Astrocyte (in vitro differentiated cells and primary cell): ENCODE results near the gene ZNF799. TPM values are rescaled to one million over a fixed set of nuclear protein-coding genes. Genes with fewer than 3 reads are reported as not detected.
"Not testable (repeated sequence)": the region's sequence is repeated elsewhere in the genome, so short reads cannot be mapped to it uniquely, and the experiment has no call there.

Experiments used
- DNase-seq: peaks from one replicate; pipeline ENCODE4 v3.0.0-alpha.2; 2010; ENCODE audit warnings: low read depth
- FAIRE-seq: peaks from 2 replicates; lab custom pipeline; 2011; peaks lifted over from hg19 to GRCh38; lab: Jason Lieb, UNC
- H2AFZ ChIP-seq: 2 replicates; pipeline ENCODE4 v1.6.0; 2012; ENCODE audit warnings: low read depth, low read length, inconsistent platforms
- H3K27ac ChIP-seq: 2 replicates; pipeline ENCODE4 v1.5.1; 2011; ENCODE audit warnings: low read depth, low read length, inconsistent platforms
- H3K27me3 ChIP-seq: 2 replicates; pipeline ENCODE4 v1.6.0; 2011; ENCODE audit warnings: low read length, inconsistent platforms; ENCODE audit not compliant: insufficient read depth
- H3K36me3 ChIP-seq: 2 replicates; pipeline ENCODE4 v1.5.1; 2011; ENCODE audit warnings: low read length, inconsistent platforms; ENCODE audit not compliant: insufficient read depth
- H3K4me1 ChIP-seq: 2 replicates; pipeline ENCODE4 v1.5.1; 2011; ENCODE audit warnings: low read length, inconsistent platforms; ENCODE audit not compliant: insufficient read depth
- H3K4me2 ChIP-seq: 2 replicates; pipeline ENCODE4 v1.6.0; 2012; ENCODE audit warnings: low read length, inconsistent platforms
- H3K4me3 ChIP-seq: 2 replicates; pipeline ENCODE4 v1.5.1; 2011; ENCODE audit warnings: low read depth, mild to moderate bottlenecking, low read length, inconsistent platforms; ENCODE audit not compliant: insufficient read depth
- H3K79me2 ChIP-seq: 2 replicates; pipeline ENCODE4 v1.6.0; 2012; ENCODE audit warnings: mild to moderate bottlenecking, low read length, inconsistent platforms; ENCODE audit not compliant: insufficient read depth
- H3K9ac ChIP-seq: 2 replicates; pipeline ENCODE4 v1.6.0; 2012; ENCODE audit warnings: mild to moderate bottlenecking, low read length, inconsistent platforms
- H3K9me3 ChIP-seq: 2 replicates; pipeline ENCODE4 v1.5.1; 2012; ENCODE audit warnings: low read depth, mild to moderate bottlenecking, low read length, inconsistent platforms; ENCODE audit not compliant: insufficient read depth
- H4K20me1 ChIP-seq: 2 replicates; pipeline ENCODE4 v1.6.0; 2012; ENCODE audit warnings: low read length, inconsistent platforms; ENCODE audit not compliant: insufficient read depth
- H3K27ac Mint-ChIP-seq: one replicate; pipeline ENCODE4 v1.8.0; 2021; ENCODE audit warnings: mild to moderate bottlenecking, mixed read lengths; ENCODE audit not compliant: unreplicated experiment
- H3K27me3 Mint-ChIP-seq: one replicate; pipeline ENCODE4 v1.8.0; 2021; ENCODE audit warnings: low read depth, mixed read lengths; ENCODE audit not compliant: unreplicated experiment
- H3K36me3 Mint-ChIP-seq: one replicate; pipeline ENCODE4 v1.8.0; 2021; ENCODE audit warnings: low read depth, mixed read lengths; ENCODE audit not compliant: unreplicated experiment
- H3K4me1 Mint-ChIP-seq: one replicate; pipeline ENCODE4 v1.8.0; 2021; ENCODE audit warnings: low read depth, mixed read lengths; ENCODE audit not compliant: unreplicated experiment
- H3K4me3 Mint-ChIP-seq: one replicate; pipeline ENCODE4 v1.8.0; 2021; ENCODE audit warnings: mild to moderate bottlenecking, moderate library complexity, mixed read lengths; ENCODE audit not compliant: unreplicated experiment
- H3K9me3 Mint-ChIP-seq: one replicate; pipeline ENCODE4 v1.8.0; 2021; ENCODE audit warnings: mild to moderate bottlenecking, mixed read lengths; ENCODE audit not compliant: unreplicated experiment
- EZH2 ChIP-seq: IDR thresholded peaks from 2 replicates; pipeline ENCODE4 v1.6.1; 2012; ENCODE audit warnings: mild to moderate bottlenecking, low read length, inconsistent platforms; ENCODE audit not compliant: insufficient read depth
- total RNA-seq: library from RNA; stranded (reverse); gene quantifications from 2 replicates; pipeline ENCODE4 v1.2.1, GENCODE V29; 2021
- TF ChIP-seq, protein P1 (sequence below): IDR thresholded peaks from 2 replicates; pipeline ENCODE4 v1.5.1; 2011; ENCODE audit warnings: low read depth, mild to moderate bottlenecking, inconsistent platforms, low read length, moderate library complexity; ENCODE audit not compliant: insufficient read depth

ZNF799 gene
- total RNA-seq, 1 donor from 2014 or later = 3.2 TPM

DNA sequence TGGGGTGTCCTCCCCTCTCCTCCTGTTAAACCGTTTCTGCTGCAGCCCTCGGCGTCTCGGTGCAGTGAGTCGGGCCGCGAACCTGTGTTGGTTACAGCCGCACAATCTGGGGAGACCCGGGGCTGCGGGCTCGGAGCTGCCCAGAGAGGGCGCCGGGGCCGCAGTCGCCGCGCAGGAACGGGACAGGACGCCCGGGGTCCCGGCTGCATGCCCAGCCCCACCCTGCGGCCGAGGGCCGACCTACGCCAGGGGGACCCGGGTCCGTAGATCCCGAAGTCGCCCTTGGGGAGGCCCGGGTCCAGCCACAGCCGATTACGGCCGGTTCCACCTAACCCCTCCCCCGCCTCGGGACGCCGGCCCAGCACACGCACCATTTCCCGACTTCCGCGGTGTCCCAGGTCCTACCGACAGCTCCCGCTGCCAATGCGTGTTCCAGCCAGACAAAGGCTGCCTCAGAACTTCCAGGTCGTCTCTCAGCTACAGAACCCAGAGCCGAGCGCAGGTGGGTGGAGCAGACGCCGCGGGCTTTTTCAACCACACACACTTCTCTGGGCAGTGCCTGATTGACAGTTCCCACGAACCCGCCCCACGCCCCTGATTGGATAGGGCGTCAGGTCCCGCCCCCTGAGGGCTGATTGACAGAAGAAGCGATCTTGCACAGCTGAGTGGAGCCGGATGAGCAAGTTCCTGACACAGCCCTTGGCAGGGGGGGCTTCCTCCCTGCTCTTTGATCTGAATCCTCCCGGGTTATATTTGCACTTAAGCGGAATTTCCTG, 39.7 kb upstream of the ZNF799 start, which contains the start of gene ZNF443:
ZNF443 (minus strand) TSS at position 481 of the 776 bp plus-strand sequence; CDS start at position 374, 107 bp downstream.
- H3K27ac Mint-ChIP-seq = peak within 1 kb of the TSS; percentile 96

DNA sequence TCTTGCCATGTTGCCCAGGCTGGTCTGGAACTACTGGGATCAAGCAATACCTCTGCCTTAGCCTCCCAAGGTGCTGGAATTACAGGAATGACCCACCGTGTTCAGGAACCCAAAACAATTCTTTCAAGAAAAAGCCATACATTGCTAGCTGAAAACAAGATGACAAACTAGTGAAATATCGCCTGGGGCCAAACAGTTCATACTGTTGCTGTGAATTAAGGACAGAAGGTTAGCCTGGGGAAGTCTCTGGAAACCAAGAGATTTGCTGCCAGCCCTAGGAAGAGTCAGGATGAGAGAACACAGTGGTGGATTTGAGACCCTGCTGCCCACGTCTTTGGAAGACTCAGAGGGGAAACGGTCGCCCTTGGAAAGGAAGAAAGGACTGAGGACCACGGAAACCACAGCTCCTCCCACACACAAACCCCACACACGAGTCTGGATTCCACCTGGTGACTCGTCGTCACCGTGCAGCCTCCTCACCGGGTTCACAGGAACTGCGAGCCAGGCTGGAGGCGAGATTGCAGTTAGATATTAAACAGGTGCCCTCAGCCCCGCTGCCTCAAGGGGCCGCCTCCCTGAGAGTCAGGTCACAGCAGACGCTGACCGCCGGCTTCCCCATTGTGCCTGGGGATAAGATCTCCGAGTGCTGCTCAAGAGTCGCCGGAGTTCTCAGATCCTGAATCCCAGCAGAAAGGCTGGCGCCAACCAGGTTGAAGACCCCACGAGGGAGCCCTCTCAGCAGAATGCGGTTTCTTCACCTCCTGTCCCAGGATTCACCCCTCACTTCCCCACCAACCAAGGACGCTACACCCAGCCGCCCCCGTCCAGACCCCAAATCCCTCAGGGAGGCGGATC, 38.8 kb upstream of the ZNF799 start:
- peak overlapping the region; percentile 66 for H3K27ac Mint-ChIP-seq
- H2AFZ ChIP-seq = peak overlapping the region; percentile 87
- H3K4me1 Mint-ChIP-seq, H3K9me3 ChIP-seq, H3K36me3 ChIP-seq, H3K27ac ChIP-seq, H3K36me3 Mint-ChIP-seq, H4K20me1 ChIP-seq, H3K4me1 ChIP-seq, FAIRE-seq, H3K27me3 ChIP-seq, H3K79me2 ChIP-seq, H3K27me3 Mint-ChIP-seq: not testable (repeated sequence)
- peak; percentile 24 for DNase-seq
- peak overlapping the region; percentile 80 for H3K4me3 ChIP-seq
- peak overlapping the region; percentile 94 for H3K4me2 ChIP-seq
- peak overlapping the region; percentile 94 for H3K4me3 Mint-ChIP-seq
- H3K9me3 Mint-ChIP-seq = peaks cover 21% of the 10 kb centered on the region
- peak overlapping the region; percentile 80 for H3K9ac ChIP-seq

More for the DNA sequence above, 39.7 kb upstream of the ZNF799 start, which contains the start of gene ZNF443:
- Histone ChIP-seq H3K79me2 (peaks cover 2% of the 10 kb centered on the region), H3K4me3 (peak within 1 kb of the TSS; percentile 80), H3K9me3 (no peaks in the 10 kb centered on the region), H3K27me3 (no peaks in the 10 kb centered on the region), H3K4me2 (peak within 1 kb of the TSS; percentile 94), H2AFZ (peak within 1 kb of the TSS; percentile 87), H3K9ac (peak within 1 kb of the TSS; percentile 80), H3K36me3 (no peaks in the 10 kb centered on the region), H4K20me1 (no peaks in the 10 kb centered on the region), H3K4me1 (no peaks in the 10 kb centered on the region), H3K27ac (peak within 1 kb of the TSS; percentile 63)
- H3K9me3 Mint-ChIP-seq = peaks cover 17% of the 10 kb centered on the region
- H3K4me3 Mint-ChIP-seq = peak within 1 kb of the TSS; percentile 99
- H3K27me3 Mint-ChIP-seq = no peaks in the 10 kb centered on the region
- FAIRE-seq (no peak), DNase-seq (peak; percentile 94)
- H3K4me1 Mint-ChIP-seq = no peaks in the 10 kb centered on the region
- peaks cover 2% of the 10 kb centered on the region for H3K36me3 Mint-ChIP-seq
- TF ChIP-seq EZH2 = no peak
- TF ChIP-seq, protein P1, sequence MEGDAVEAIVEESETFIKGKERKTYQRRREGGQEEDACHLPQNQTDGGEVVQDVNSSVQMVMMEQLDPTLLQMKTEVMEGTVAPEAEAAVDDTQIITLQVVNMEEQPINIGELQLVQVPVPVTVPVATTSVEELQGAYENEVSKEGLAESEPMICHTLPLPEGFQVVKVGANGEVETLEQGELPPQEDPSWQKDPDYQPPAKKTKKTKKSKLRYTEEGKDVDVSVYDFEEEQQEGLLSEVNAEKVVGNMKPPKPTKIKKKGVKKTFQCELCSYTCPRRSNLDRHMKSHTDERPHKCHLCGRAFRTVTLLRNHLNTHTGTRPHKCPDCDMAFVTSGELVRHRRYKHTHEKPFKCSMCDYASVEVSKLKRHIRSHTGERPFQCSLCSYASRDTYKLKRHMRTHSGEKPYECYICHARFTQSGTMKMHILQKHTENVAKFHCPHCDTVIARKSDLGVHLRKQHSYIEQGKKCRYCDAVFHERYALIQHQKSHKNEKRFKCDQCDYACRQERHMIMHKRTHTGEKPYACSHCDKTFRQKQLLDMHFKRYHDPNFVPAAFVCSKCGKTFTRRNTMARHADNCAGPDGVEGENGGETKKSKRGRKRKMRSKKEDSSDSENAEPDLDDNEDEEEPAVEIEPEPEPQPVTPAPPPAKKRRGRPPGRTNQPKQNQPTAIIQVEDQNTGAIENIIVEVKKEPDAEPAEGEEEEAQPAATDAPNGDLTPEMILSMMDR = no peak

DNA sequence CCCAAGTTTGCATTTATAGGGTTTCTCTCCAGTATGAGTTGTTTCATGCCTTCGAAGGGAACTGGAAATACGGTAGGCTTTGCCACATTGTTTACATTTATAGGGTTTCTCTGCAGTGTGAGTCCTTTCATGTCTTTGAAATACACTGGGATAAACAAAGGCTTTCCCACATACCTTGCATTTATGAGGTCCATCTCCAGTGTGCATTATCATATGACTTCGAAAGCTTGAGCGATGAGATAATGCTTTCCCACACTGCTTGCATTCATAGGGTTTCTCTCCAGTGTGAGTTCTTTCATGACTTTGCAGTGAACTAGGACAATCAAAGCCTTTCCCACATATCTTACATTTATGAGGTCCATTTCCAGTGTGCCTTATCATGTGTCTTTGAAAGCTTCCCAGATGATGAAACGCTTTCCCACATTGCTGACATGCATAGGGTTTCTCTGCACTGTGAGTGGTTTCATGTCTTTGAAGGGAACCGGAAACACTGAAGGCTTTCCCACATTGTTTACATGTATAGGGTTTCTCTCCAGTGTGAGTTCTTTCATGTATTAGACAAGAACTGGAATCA, 29.7 kb upstream of the ZNF799 start:
- not testable (repeated sequence) for H3K9ac ChIP-seq, H3K4me1 Mint-ChIP-seq, H3K79me2 ChIP-seq, H3K27me3 Mint-ChIP-seq, FAIRE-seq, H3K36me3 ChIP-seq, H3K4me1 ChIP-seq, H3K27ac ChIP-seq, H4K20me1 ChIP-seq, H3K4me3 ChIP-seq, H2AFZ ChIP-seq, H3K4me2 ChIP-seq, H3K27me3 ChIP-seq, DNase-seq, H3K4me3 Mint-ChIP-seq
- Mint-ChIP-seq H3K27ac (peak overlapping the region; percentile 87), H3K9me3 (peaks cover 33% of the 10 kb centered on the region), H3K36me3 (peaks cover 40% of the 10 kb centered on the region)
- H3K9me3 ChIP-seq = peaks cover 19% of the 10 kb centered on the region
